ENCODE results near the gene PLPP1. TPM values are rescaled to one million over a fixed set of nuclear protein-coding genes. Genes with fewer than 3 reads are reported as not detected.

PLPP1 gene
- total and polyA plus RNA-seq, 2 of the 13 experiments (the other 11 are each of a cell fraction or from before 2014, with no cell fraction given), result 7.3 to 12.1 TPM

GRCh38 chr5:55429613-55430253 is 105.0 kb downstream of the PLPP1 start (continued):
- TF ChIP-seq GLMP (CRISPR knock-in tag; IDR thresholded peaks at IDR 0.05; ENCODE audit: borderline replicate concordance) (no peak), ZNF678 (CRISPR knock-in tag; IDR thresholded peaks at IDR 0.05) (no peak), NR2C2 (CRISPR knock-in tag; IDR thresholded peaks at IDR 0.05; ENCODE audit: borderline replicate concordance) (no peak), ZNF761 (CRISPR knock-in tag; conservative IDR thresholded peaks at IDR 0.05) (no peak), SCMH1 (CRISPR knock-in tag; IDR thresholded peaks at IDR 0.05; ENCODE audit: borderline replicate concordance) (no peak), PRDM15 (CRISPR knock-in tag; IDR thresholded peaks at IDR 0.05) (no peak), UBTF (CRISPR knock-in tag; IDR thresholded peaks at IDR 0.05) (no peak), IKZF4 (CRISPR knock-in tag; IDR thresholded peaks at IDR 0.05; ENCODE audit: borderline replicate concordance, low read depth, not compliant biosample characterization) (no peak), MYNN (CRISPR knock-in tag; IDR thresholded peaks at IDR 0.05; ENCODE audit: low read depth) (no peak), RORA (CRISPR knock-in tag; IDR thresholded peaks at IDR 0.05) (no peak), KAT7 (CRISPR knock-in tag; IDR thresholded peaks at IDR 0.05; ENCODE audit: borderline replicate concordance) (no peak), MBNL3 (CRISPR knock-in tag; conservative IDR thresholded peaks at IDR 0.05) (no peak), CSRNP1 (CRISPR knock-in tag; IDR thresholded peaks at IDR 0.05) (no peak), BCLAF1 (IDR thresholded peaks at IDR 0.05) (no peak), FOSL1 (CRISPR knock-in tag; IDR thresholded peaks at IDR 0.05; ENCODE audit: borderline replicate concordance) (no peak), ZNF138 (CRISPR knock-in tag; IDR thresholded peaks at IDR 0.05; ENCODE audit: low read depth) (no peak), U2AF2 (IDR thresholded peaks at IDR 0.05; ENCODE audit: low read depth, low read length) (no peak)

Measured in HepG2 (cell line).